HTERT RPE-1 (cell line): ENCODE results near the gene CATSPERE.

Source experiments
- in situ Hi-C: fragments of 300-500 bp; cut with MboI; formaldehyde crosslinking; loops from 4 replicates; pipeline ENCODE4 v1.14.3; 2020; ENCODE audit warnings: low sequenced_read_pairs

The CATSPERE gene

DNA sequence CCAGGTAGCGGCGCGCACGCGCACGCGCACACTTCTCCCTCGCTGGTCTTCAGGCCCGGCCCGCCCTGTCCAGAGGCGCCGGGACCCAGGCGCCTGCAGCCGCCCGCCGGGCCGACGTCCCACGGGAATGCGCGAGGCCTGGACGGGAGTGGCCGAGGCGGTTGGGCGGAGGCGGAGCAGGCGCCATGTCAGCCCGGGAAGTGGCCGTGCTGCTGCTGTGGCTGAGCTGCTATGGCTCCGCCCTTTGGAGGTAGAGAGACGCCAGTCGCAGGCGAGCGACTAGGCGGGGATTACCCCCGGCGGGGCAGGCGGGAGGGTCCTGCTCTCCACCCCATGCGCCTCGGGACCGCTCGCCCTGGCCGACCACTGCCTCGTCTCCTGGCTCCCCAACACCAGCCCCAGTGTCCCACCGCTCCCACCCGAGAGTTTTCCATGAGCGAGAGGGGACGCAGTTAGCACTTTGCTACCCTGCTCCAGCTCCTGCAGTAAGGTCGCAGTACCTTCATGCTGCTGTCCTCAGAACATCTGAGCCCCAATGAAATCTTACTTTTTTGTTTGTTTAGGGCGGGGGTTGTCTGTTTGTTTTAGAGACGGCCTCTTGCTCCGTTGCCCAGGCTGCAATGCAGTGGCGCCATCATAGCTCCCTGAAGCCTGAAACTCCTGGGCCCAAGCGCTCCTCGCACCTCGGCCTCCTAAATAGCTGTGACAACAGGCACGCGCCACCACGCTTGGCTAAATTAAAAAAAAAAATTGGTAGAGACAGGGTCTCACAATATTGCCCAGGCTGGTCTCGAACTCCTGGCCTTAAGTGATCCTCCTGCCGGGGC, at the start of gene CATSPERE:
TSS of gene CATSPERE (plus strand) at position 29 of the 827 bp plus-strand sequence. CDS start at position 186, 157 bp downstream.
- in situ Hi-C loops = no loop called here

DNA sequence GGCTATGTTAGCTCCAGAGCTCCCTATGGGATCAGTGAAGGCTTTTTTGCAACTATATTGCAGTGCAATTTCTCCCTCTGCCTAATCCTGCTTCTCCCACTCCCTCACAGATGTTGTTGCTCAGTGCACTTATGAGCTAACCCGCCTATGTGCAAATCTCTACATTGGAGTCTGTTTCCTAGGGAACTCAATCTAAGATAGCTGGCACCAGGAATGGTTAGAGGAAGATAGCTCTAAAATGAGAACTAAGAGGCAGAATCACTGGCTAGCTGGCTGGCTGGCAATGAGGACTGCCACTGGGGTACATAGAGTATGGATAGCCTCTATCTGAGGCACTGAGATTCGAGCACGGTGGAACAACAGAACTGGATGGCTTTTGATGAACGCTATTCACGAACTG, 48.9 kb upstream of the CATSPERE start:
- in situ Hi-C loops = no loop called here

GRCh38 chr1:244413736-244414135, 47.3 kb upstream of the CATSPERE start:
- in situ Hi-C loops = no loop called here

DNA sequence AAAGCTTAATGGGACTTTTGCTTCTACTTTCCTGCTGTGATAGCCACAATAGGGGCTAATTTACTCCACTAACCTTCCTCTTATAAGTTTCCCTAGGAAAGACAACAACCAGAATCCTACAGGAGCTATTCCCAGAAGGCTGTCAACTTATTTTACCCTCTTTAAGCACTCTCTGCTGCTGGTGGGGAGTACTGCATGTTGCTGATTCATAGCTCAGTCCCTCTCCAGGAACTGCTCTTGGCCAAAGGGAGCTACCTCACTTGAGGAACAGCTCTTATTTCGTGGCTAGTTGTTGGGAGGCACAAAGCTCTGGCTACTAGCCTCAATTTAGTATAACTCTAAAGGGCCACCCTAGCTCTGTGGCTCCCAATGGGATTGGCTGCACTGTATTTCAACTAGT, 46.5 kb upstream of the CATSPERE start:
- in situ Hi-C loops = no loop called here

- in situ Hi-C loops = no loop called here
Measured at GRCh38 chr1:244419024-244419423, 42.0 kb upstream of the CATSPERE start.

GRCh38 chr1:244422174-244422573, 38.9 kb upstream of the CATSPERE start:
- in situ Hi-C loops = no loop called here

- in situ Hi-C loops = no loop called here
Measured at GRCh38 chr1:244424649-244425334, 36.3 kb upstream of the CATSPERE start.

- in situ Hi-C loops = no loop called here
Measured at GRCh38 chr1:244427647-244428046, 33.4 kb upstream of the CATSPERE start.

GRCh38 chr1:244429818-244430217, 31.3 kb upstream of the CATSPERE start:
- in situ Hi-C loops = no loop called here

- in situ Hi-C loops = no loop called here
Measured at GRCh38 chr1:244431166-244431565, 29.9 kb upstream of the CATSPERE start.

GRCh38 chr1:244435562-244436205, 25.4 kb upstream of the CATSPERE start:
- in situ Hi-C loops = no loop called here

- in situ Hi-C loops = no loop called here
Measured at GRCh38 chr1:244436336-244437085, 24.6 kb upstream of the CATSPERE start.

DNA sequence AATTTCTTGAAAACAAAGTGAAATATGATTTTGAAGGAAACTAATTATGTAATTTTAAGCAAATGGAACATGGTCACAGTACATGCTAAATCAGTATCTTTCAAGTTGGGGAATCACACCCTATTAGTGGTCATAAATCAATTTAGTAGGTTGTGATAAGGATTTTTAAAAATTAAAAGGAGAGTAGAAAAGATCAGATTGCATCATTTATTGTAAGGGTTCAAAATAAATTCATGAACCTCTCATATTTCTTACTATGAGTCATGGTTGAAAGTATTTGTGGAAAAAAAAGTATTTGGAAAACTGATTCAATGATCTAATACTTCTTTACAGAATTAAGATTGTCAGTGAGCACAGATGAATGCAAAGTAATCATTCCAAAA, 24.0 kb upstream of the CATSPERE start:
- in situ Hi-C loops = no loop called here

DNA sequence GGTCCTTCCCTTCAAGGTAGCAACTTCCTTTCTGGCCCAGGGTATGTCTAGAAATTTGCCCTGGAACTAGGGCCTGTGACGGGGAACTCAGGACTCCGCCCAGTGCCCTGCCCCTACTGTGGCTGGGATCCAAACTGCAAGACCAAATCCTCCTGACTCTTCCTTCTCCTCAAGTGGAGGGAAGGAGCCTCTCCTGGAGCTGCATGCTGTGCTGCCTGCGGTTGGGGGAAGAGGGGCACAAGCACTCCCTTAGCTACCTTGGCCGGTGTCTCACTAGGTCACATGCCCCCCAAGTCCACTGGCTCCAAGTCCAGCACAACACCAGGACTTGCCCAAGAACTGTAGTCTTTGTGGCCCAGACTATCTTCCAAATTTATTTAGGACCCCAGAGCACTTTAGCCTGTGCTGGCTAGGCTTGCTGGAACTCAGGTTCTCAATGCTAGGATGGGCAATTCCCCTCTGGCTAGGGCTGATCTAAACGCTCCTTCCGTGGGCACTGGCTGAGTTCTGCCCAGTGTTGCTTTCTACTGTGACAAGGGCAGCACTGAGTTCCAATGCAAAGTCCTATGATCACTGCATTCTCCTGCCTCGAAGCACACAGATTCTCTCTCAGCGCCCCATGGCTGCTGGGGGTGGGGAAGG, 21.6 kb upstream of the CATSPERE start:
- in situ Hi-C loops = no loop called here

GRCh38 chr1:244442850-244443249, 18.2 kb upstream of the CATSPERE start:
- in situ Hi-C loops = no loop called here

GRCh38 chr1:244444854-244445253, 16.2 kb upstream of the CATSPERE start:
- in situ Hi-C loops = no loop called here

GRCh38 chr1:244445320-244446181, 15.5 kb upstream of the CATSPERE start:
- in situ Hi-C loops = no loop called here

- in situ Hi-C loops = no loop called here
Measured at GRCh38 chr1:244447024-244447423, 14.0 kb upstream of the CATSPERE start.

DNA sequence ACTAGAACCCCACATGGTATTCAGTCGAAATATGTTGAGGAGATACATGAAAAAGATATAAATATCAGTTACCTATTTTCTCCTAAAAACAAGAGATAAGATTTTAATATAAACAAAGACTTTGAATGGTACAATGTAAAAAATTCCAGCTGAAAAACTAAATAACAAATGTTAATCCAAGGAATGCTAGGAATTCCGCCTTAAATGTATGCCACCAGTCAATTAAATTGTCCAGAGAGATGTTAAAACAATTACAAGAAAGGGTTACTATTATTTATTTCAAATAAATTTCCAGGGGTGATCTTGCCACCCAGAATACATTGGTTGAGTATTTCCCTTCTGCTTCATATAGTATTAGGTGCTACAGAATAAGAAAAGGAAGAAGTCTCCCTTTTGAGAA, 13.5 kb upstream of the CATSPERE start:
- in situ Hi-C loops = no loop called here
